Endothelial cell of umbilical vein (primary cell): ENCODE data around the gene FOXL2NB. TPM values are rescaled to one million over a fixed set of nuclear protein-coding genes. Genes with fewer than 3 reads are reported as not detected.

ENCODE experiments used
- BruUV-seq: library from RNA; stranded (reverse); fragments of 400-500 nt; replicated peaks from 2 replicates; lab custom pipeline; 2021; lab: Mats Ljungman, UMichigan
- CTCF ChIA-PET: fragments of 300-600, 350-600 bp; sonication (Branson Sonifier 250); formaldehyde crosslinking; loops from one replicate; lab custom pipeline; 2021; ENCODE audit warnings: antibody characterized with exemption, inconsistent platforms; lab: Charles Lee
- POLR2A ChIA-PET: fragments of 300-600, 350-600 bp; sonication (Branson Sonifier 250); formaldehyde crosslinking; loops from one replicate; lab custom pipeline; 2021; ENCODE audit warnings: antibody characterized with exemption, inconsistent platforms; lab: Charles Lee
- DNase-seq: peaks from one replicate; pipeline ENCODE4 v3.0.0-alpha.2; 2011; ENCODE audit warnings: low read depth, low spot score
- FAIRE-seq: peaks from 2 replicates; lab custom pipeline; 2011; peaks lifted over from hg19 to GRCh38; lab: Jason Lieb, UNC
- H2AFZ ChIP-seq: 2 replicates; pipeline ENCODE4 v1.6.0; 2012; ENCODE audit warnings: low read depth, low read length, control low read depth, inconsistent platforms
- H3K27ac ChIP-seq: 2 replicates; pipeline ENCODE4 v1.5.1; 2011; ENCODE audit warnings: low read depth, mild to moderate bottlenecking, control low read depth, low read length, moderate library complexity; ENCODE audit not compliant: insufficient read depth
- H3K27me3 ChIP-seq, 2 experiments: 2 replicates each; pipeline versions ENCODE4 v1.6.0 to v1.6.1; 2011; ENCODE audit warnings: low read length in 2 of 2, mixed read lengths in 1 of 2; ENCODE audit not compliant: control insufficient read depth in 2 of 2, insufficient read depth in 2 of 2
- H3K36me3 ChIP-seq, 2 experiments: 2 replicates in 1 of 2; 3 replicates in 1 of 2; pipeline ENCODE4 v1.5.1; 2011; ENCODE audit warnings: low read length in 2 of 2, mild to moderate bottlenecking in 1 of 2, moderate library complexity in 1 of 2; ENCODE audit not compliant: control insufficient read depth in 2 of 2, insufficient read depth in 2 of 2; ENCODE audit errors: extremely low read depth in 1 of 2
- H3K4me1 ChIP-seq: 3 replicates; pipeline ENCODE4 v1.5.1; 2011; ENCODE audit warnings: mild to moderate bottlenecking, low read length; ENCODE audit not compliant: control insufficient read depth, insufficient read depth; ENCODE audit errors: extremely low read depth
- H3K4me2 ChIP-seq: 2 replicates; pipeline ENCODE4 v1.6.1; 2011; ENCODE audit warnings: low read length, control low read depth, mixed read lengths; ENCODE audit not compliant: insufficient read depth
- H3K4me3 ChIP-seq, 3 experiments: fragments of 200-600 bp in 1 of 3; sonication (generic), shearing (Covaris generic) in 1 of 3; replicated peaks in 1 of 3; 2 replicates each; pipeline ENCODE4 v1.5.1; 2011 to 2016; ENCODE audit warnings: control low read depth in 3 of 3, low read length in 3 of 3, mild to moderate bottlenecking in 2 of 3, inconsistent platforms in 1 of 3, low read depth in 1 of 3, moderate library complexity in 1 of 3; ENCODE audit not compliant: insufficient read depth in 1 of 3
- H3K79me2 ChIP-seq: 2 replicates; pipeline ENCODE4 v1.6.0; 2012; ENCODE audit warnings: low read length, inconsistent platforms; ENCODE audit not compliant: control insufficient read depth, insufficient read depth
- H3K9ac ChIP-seq: replicated peaks from 2 replicates; pipeline ENCODE3; 2011; ENCODE audit warnings: low read length, control low read depth; ENCODE audit not compliant: insufficient read depth; ENCODE audit errors: extremely low read depth
- H3K9me1 ChIP-seq: replicated peaks from 3 replicates; pipeline ENCODE4 v1.6.0; 2011; ENCODE audit warnings: mild to moderate bottlenecking, low read length; ENCODE audit not compliant: control insufficient read depth, insufficient read depth; ENCODE audit errors: extremely low read depth
- H3K9me3 ChIP-seq: replicated peaks from 2 replicates; pipeline ENCODE4 v1.5.1; 2012; ENCODE audit warnings: low read length, inconsistent platforms; ENCODE audit not compliant: control insufficient read depth, insufficient read depth
- H4K20me1 ChIP-seq: replicated peaks from 2 replicates; pipeline ENCODE3; 2011; ENCODE audit warnings: mild to moderate bottlenecking, low read length; ENCODE audit not compliant: control insufficient read depth, insufficient read depth; ENCODE audit errors: extremely low read depth
- EZH2 ChIP-seq: IDR thresholded peaks from 2 replicates; pipeline ENCODE4 v1.6.1; 2012; ENCODE audit warnings: borderline replicate concordance, low read depth, mild to moderate bottlenecking, moderate library complexity, low read length, inconsistent platforms; ENCODE audit not compliant: severe bottlenecking
- FOS ChIP-seq: IDR thresholded peaks from 2 replicates; pipeline ENCODE4 v1.6.1; 2011; ENCODE audit warnings: mild to moderate bottlenecking, low read length, moderate library complexity, borderline replicate concordance; ENCODE audit not compliant: insufficient read depth
- GATA2 ChIP-seq: IDR thresholded peaks from 2 replicates; pipeline ENCODE4 v1.7.0; 2011; ENCODE audit warnings: low read depth, mild to moderate bottlenecking, moderate library complexity, mixed read lengths, low read length; ENCODE audit not compliant: insufficient read length, insufficient read depth
- JUN ChIP-seq: IDR thresholded peaks from 2 replicates; pipeline ENCODE4 v1.6.1; 2011; ENCODE audit warnings: borderline replicate concordance, low read depth; ENCODE audit not compliant: insufficient read length, insufficient read depth
- MYC ChIP-seq: IDR thresholded peaks from one replicate; pipeline ENCODE4 v1.6.1; 2011; ENCODE audit warnings: mild to moderate bottlenecking, low read depth, low read length
- POLR2AphosphoS5 ChIP-seq: IDR thresholded peaks from 2 replicates; pipeline ENCODE4 v1.6.1; 2012; ENCODE audit warnings: low read depth, mild to moderate bottlenecking, control low read depth, low read length, moderate library complexity; ENCODE audit not compliant: insufficient read depth
- dilution Hi-C: fragments of 300-500 bp; cut with MboI; formaldehyde crosslinking; loops from one replicate; pipeline ENCODE4 v1.15.0; 2019; ENCODE audit warnings: low sequenced_read_pairs; ENCODE audit not compliant: extremely low pct_ligation_motif_present
- intact Hi-C: fragments of 100-400 bp; cut with micrococcal nuclease; formaldehyde crosslinking; loops from one replicate; pipeline ENCODE4 v1.10.0; 2022
- polyA plus RNA-seq, 4 experiments: library from polyadenylated mRNA; depleted of rRNA in 3 of 4; stranded (reverse) in 3 of 4; unstranded in 1 of 4; fragments of >200 nt; gene quantifications; 2 replicates each; pipeline versions ENCODE4 v1.2.1 to v1.2.3, GENCODE V29; 2011 to 2012; ENCODE audit warnings: missing spikeins in 1 of 4
- total RNA-seq: library from RNA; stranded (reverse); gene quantifications from 2 replicates; pipeline ENCODE4 v1.2.3, GENCODE V29; 2021

Gene FOXL2NB
- total and polyA plus RNA-seq, 2 donors (not counting 3 experiments of a cell fraction or from before 2014, with no cell fraction given): 0.01 TPM; not detected in 1

DNA sequence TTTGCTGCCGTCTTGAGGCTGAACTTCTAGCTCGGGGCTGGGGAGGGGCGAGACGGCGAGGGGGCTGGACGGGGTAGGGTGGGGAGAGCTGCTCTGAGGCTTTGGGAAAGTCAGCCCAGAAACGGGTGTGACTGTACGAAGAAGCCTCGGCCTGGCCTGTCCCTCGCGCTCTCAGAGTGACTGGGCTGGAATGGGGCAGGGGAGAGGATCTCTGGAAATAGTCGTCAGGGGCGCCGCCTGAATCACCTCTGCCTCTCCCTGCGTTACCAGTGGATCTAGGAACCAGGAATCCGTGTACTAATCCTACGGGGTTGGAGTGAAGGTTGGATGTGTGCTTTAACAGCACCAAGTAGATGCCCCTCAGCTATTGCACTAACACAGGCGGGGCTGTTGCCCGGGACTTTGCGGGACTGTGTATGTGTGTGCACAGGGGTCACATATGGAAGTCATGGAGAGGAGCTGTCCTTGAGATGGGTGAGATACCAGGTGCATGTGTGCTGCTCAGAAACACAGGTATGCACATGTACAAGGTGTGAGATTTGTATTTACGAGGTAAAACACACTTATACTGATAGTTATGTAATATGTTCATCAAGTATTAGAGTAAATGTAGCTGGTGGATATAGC, 591 bp downstream of the FOXL2NB start:
- dilution Hi-C loops: no loop called here
- peaks cover 16% of the 10 kb centered on the region for H3K4me1 ChIP-seq
- H3K36me3 ChIP-seq: no peaks in the 10 kb centered on the region
- TF ChIP-seq JUN (no peak), EZH2 (no peak), FOS (no peak), POLR2AphosphoS5 (no peak)
- H3K79me2 ChIP-seq: no peaks in the 10 kb centered on the region
- no peak overlapping the region for H3K27ac ChIP-seq
- H2AFZ ChIP-seq: no peak overlapping the region
- intact Hi-C loops: loop anchor here (10.0 kb wide), 1 partner anchor 603 kb away; the partner anchor contains the start of gene MRAS
- no peaks in the 10 kb centered on the region for H4K20me1 ChIP-seq
- POLR2A ChIA-PET: no interaction called here
- no peak for DNase-seq
- no peaks in the 10 kb centered on the region for H3K9me1 ChIP-seq
- FAIRE-seq: no peak
- no peak overlapping the region for H3K4me3 ChIP-seq
- peak overlapping the region; percentile 65 for H3K4me2 ChIP-seq
- H3K9me3 ChIP-seq: no peaks in the 10 kb centered on the region
- H3K27me3 ChIP-seq: peaks cover 76 to 97% of the 10 kb centered on the region in 2 experiments
- no TSS peak for BruUV-seq
- H3K9ac ChIP-seq: no peak overlapping the region
- CTCF ChIA-PET: interaction anchor here (0.5 to 4.8 kb wide), 7 partner anchors 12 to 1767 kb away, joined by 3 to 63 read pairs (median 3); partner anchors contain the start of gene CEP70

DNA sequence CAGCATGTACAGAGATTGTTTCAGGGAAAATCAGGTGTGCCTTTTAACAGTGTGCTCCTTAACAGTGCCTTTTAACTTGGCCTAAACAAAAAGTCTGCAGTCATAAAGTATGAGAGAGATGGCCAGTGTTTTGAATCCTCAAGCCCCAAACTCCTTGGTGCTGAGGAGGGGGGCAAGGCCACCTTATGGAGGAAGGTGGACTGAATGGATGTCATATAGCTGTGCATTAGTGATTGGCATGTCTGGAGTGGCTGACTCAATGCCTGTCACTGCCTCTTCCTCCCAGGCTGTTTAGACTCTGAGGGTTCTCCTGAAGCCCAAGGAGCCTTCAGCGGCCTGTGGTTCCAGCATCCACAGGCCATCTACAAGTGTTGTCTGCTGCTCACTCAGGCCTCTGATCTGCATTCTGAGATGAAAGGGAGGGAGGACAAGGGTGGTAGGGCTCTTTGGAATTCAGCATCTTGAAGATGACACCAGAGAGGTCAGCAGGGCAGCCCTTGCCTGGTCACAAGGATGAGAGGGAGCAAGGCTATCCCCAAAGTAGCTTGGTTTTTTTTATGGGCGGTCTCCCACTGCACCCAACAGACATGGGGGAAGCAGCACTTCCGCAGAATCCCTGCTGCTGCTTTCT, 1.5 kb downstream of the FOXL2NB start:
- DNase-seq: no peak

More for the DNA sequence above, 1.5 kb downstream of the FOXL2NB start:
- Histone ChIP-seq H3K27ac (no peak overlapping the region), H3K79me2 (no peaks in the 10 kb centered on the region), H3K36me3 (no peaks in the 10 kb centered on the region), H3K4me2 (no peak overlapping the region), H3K9me3 (no peaks in the 10 kb centered on the region), H2AFZ (no peak overlapping the region), H3K27me3 (peaks cover 70 to 88% of the 10 kb centered on the region in 2 experiments), H3K4me3 (no peak overlapping the region), H3K4me1 (peaks cover 16% of the 10 kb centered on the region), H4K20me1 (no peaks in the 10 kb centered on the region), H3K9me1 (no peaks in the 10 kb centered on the region), H3K9ac (no peak overlapping the region)
- ChIA-PET CTCF (interaction anchor here (0.5 to 4.8 kb wide), 4 partner anchors 12 to 1766 kb away, joined by 3 to 63 read pairs (median 5); partner anchors contain the start of gene CEP70), POLR2A (no interaction called here)
- no peak for FAIRE-seq
- intact Hi-C loops: loop anchor here (10.0 kb wide), 1 partner anchor 604 kb away; the partner anchor contains the start of gene MRAS
- no peak for TF ChIP-seq POLR2AphosphoS5
- TF ChIP-seq GATA2: no peak
- no peak for TF ChIP-seq EZH2
- no peak for TF ChIP-seq MYC
- TF ChIP-seq FOS: no peak
- no peak for TF ChIP-seq JUN
- BruUV-seq: no TSS peak
- dilution Hi-C loops: no loop called here
